HG03060 (cell line): ENCODE data around the gene C4orf54.

ENCODE experiments used
- ATAC-seq: cut with Tn5 transposase; IDR thresholded peaks from one replicate; pipeline ENCODE4 v1.9.1; 2021; ENCODE audit warnings: low read depth, moderate number of reproducible peaks; ENCODE audit not compliant: unreplicated experiment

Gene C4orf54

DNA sequence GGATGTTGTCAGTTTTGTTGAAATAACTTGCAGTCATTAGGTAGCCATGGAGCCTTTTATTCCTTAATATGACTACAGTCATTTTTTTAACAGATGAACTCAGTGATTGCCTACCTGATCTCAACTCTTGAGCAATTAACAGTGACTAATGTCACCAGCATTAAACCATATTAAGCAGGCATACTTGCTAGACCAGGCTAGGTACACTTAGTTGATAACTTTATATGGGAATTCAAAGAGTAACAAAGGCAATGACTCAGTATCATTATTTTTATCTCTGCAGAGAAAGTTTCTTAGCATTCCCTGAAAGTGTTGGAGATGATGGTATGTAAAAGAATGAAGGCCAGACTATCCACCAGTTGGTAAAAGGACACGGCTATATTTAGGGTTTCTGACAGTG lies at the start of gene C4orf54:
TSS of gene C4orf54 (minus strand) at position 31 of the 400 bp plus-strand sequence. CDS start 3,180 bp downstream, outside the sequence.
- no peak for ATAC-seq

GRCh38 chr4:99705891-99706290 lies 48.3 kb upstream of the C4orf54 start:
- ATAC-seq: no peak

DNA sequence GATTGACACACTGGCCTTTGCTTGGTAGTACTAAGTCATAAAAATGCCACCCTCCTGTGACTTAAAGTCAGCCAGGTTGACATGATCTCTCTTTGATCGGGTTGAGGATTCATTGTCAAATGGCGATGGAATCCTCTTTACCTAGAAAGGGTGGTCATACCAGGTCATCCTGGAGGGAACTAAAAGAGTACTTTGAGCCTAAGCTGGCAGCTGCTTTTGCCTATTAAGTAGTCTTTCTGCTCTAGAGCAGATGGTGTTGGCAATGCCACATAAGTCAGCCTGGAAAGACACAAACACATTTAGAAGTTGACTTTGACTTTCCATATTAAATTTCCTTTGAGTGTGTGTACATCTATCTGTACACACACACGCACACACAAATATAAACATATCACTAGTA lies 39.2 kb upstream of the C4orf54 start:
- no peak for ATAC-seq

DNA sequence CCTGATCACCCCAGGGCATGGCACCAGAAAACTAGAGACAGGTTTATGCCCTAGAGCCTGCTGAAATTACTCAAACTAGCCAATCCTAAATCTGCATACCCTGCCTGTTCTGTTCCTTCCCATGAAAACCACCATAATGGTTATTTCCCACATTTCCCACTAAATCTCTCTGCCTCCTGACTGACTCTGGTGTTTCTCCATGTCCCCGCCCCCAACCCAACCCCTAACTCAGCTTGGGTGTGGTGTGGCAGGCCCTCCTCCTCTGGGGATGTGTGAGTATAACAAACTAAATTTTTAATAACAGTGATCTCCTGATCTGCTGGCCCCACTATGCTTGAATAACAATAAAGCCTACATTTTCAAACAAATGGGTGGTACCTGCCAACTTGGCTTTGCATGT lies 35.5 kb upstream of the C4orf54 start:
- no peak for ATAC-seq

- ATAC-seq: no peak
Measured at GRCh38 chr4:99690990-99691389, 33.4 kb upstream of the C4orf54 start.

DNA sequence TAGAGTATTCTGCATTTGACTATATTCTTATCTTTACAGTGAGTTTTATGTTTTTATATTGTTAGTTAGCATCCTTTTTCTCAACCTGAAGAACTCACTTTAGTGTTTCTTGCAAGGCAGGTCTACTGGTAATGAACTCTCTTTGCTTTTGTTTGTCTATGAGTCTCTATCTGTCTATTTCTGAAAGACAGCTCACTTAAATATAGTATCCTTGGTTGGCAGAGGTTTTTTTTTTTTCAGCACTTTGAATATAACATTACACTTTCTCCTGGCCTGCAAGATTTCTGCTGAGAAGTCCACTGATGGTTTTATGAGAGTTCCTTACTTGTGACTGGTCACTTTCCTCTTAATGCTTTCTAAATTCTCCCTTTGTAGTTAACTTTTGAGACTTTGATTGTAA lies 32.8 kb upstream of the C4orf54 start:
- no peak for ATAC-seq

DNA sequence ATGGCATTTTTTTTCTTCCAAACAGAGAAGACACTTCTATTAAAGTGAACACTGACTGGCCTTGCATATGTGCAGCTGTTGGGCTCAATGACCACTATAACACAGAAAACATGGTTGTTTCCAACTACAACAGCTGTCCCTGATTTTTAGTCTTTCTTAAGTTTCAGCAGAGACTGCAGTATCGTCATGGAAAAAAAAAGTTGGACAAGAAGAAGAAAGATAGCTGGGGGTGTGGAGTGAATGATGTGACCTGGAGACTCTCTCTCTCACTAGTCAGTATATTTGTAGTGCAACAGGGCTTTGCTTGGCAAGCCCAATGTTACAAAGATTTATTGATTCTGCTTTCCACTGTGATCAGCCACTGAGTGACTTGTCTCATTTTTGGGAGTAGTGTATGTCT lies 29.5 kb upstream of the C4orf54 start:
- ATAC-seq: no peak

DNA sequence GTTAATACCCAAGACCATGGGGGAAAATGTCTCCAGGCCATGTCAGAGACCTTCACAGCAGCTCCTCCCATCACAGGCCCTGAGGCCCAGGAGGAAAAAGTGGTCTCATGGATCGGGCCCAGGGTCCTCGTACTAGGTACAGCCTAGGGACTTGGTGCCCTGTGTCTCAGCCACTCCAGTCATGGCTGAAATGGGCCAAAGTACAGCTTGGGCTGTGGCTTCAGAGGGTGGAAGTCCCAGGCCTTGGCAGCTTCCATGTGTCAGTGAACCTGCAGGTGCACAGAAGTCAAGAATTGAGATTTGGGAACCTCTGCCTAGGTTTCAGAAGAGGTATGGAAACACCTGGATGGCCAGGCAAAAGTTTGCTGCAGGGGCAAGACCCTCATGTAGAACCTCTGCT lies 27.6 kb upstream of the C4orf54 start:
- no peak for ATAC-seq

GRCh38 chr4:99683895-99684294 lies 26.3 kb upstream of the C4orf54 start:
- ATAC-seq: no peak

GRCh38 chr4:99679976-99680375 lies 22.3 kb upstream of the C4orf54 start:
- ATAC-seq: no peak

GRCh38 chr4:99679204-99679603 lies 21.6 kb upstream of the C4orf54 start:
- ATAC-seq: no peak

DNA sequence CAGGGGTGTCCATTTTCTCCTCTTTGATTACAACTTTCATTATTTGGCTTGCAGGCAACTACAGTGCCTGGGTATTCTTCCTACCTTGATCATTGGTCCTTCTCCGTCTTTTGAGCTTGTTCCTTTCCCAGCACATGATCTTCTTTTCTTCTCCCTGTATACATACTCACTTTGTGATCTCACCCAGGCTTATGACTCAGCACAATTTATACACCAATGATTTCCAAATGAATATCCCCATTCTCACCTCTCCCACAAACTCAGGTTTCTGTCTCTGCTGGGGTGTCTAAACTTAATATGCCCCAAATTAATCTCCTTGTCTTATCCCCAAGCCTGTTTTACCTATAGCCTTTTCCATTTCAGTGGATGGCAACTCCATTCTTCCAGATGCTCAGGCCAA lies 19.5 kb upstream of the C4orf54 start:
- ATAC-seq: no peak

- ATAC-seq: no peak
Measured at GRCh38 chr4:99670409-99671073, 12.9 kb upstream of the C4orf54 start.

GRCh38 chr4:99669084-99669483 lies 11.5 kb upstream of the C4orf54 start:
- no peak for ATAC-seq

- ATAC-seq: no peak
Measured at GRCh38 chr4:99668472-99668871, 10.8 kb upstream of the C4orf54 start.

- ATAC-seq: no peak
Measured at GRCh38 chr4:99665983-99666382, 8.4 kb upstream of the C4orf54 start.

- ATAC-seq: no peak
Measured at GRCh38 chr4:99664716-99665115, 7.1 kb upstream of the C4orf54 start.

DNA sequence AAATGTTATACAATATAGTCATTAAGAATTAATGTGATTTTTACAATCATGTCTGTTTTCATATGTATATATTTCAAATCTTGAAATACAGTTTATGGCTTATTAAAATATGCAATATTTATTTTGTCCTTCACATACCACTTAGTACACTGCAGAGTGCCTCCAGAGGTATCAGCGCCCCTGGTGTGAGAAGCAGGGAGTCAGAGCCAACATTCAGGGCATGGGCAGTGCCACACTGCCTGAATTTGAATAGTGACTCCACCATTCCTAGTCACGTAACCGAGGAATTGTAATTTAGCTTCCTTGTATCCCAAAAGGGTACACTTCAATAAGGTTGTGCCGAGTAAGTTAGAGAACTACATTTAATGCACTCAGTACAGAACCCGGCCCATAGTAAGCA lies 4.3 kb upstream of the C4orf54 start:
- ATAC-seq: no peak

- no peak for ATAC-seq
Measured at GRCh38 chr4:99658666-99659065, 1.0 kb upstream of the C4orf54 start.

- ATAC-seq: no peak
Measured at GRCh38 chr4:99655308-99656081, 2.1 kb downstream of the C4orf54 start.

DNA sequence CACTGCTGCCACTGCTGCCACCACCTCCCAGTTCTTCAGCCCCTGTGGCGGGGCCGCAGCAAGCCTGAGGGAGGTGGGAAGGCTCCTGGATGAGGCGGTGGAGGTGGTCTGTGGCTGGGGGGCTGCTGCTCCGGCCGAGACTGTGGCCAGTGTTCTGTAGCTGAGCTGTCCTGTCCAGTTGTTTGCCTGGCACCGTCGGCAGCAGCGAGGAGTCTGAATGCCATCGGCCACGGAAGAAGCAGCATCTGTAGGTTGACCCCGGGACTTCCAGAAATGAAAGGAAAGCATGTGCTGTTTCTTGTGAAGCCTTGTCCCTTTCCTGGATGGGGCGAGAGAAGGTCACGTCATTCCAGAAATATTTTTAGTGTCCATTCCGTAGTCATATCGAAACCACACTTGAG lies 3.3 kb downstream of the C4orf54 start:
- no peak for ATAC-seq

DNA sequence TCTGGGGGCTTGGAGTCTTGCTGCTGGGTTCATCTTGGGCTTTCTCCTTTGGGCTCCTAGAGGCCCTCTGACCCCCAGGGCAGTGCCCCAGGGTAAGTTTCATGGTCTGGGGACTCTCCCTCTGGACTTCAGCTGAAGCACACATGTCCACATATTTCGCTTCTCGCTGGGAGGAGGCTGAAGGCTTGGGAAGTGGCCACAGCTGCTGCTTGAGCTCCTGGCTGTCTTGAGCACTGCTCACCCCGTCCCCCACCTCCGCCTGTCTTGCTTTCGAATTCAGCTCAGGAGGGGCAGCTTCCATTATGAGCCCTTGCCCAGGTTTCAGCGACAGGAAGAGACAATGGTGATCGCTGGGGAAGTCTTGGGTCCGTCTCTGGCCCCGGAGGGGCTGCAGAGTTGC lies 3.7 kb downstream of the C4orf54 start:
- no peak for ATAC-seq
